ENCODE data around the gene ADCK2.

Gene ADCK2

DNA sequence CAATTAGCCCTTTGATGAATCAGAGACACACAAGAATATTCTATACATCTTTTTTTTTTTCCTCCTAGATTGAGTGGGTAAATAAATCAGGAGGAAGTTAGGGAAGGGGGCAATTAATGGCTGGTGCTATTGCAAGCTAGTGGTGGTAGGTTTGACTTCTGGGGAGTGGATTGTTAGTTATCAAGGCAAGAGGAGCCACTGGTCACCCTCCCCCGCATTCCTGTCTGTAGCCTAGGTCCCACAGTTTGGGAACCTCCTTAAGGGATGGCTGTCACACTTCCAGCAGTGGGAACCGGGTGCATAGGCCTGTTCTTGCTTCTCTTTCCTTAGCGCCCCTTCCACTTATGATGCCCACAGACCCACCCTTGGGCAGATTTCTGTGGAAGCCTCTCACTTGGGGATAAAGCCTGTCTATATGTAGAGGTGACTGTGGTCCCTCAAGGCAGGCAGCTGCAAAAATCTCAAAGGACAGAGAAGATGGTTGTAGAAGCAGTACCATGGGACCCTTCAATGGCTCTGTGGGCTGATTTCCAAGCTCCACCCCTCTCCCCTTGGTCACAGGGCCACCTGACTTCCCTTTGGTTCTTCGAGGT is 2.3 kb upstream of the ADCK2 start:
- no peak for TF ChIP-seq ESRRG (CRISPR knock-in tag; IDR thresholded peaks at IDR 0.05)
- no peak for TF ChIP-seq ZFP3 (CRISPR knock-in tag; IDR thresholded peaks at IDR 0.05)
- TF ChIP-seq, protein P1, sequence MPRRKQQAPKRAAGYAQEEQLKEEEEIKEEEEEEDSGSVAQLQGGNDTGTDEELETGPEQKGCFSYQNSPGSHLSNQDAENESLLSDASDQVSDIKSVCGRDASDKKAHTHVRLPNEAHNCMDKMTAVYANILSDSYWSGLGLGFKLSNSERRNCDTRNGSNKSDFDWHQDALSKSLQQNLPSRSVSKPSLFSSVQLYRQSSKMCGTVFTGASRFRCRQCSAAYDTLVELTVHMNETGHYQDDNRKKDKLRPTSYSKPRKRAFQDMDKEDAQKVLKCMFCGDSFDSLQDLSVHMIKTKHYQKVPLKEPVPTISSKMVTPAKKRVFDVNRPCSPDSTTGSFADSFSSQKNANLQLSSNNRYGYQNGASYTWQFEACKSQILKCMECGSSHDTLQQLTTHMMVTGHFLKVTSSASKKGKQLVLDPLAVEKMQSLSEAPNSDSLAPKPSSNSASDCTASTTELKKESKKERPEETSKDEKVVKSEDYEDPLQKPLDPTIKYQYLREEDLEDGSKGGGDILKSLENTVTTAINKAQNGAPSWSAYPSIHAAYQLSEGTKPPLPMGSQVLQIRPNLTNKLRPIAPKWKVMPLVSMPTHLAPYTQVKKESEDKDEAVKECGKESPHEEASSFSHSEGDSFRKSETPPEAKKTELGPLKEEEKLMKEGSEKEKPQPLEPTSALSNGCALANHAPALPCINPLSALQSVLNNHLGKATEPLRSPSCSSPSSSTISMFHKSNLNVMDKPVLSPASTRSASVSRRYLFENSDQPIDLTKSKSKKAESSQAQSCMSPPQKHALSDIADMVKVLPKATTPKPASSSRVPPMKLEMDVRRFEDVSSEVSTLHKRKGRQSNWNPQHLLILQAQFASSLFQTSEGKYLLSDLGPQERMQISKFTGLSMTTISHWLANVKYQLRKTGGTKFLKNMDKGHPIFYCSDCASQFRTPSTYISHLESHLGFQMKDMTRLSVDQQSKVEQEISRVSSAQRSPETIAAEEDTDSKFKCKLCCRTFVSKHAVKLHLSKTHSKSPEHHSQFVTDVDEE (CRISPR knock-in tag; IDR thresholded peaks at IDR 0.05) = no peak
- no peak for TF ChIP-seq CREB5 (CRISPR knock-in tag; IDR thresholded peaks at IDR 0.05; ENCODE audit: low read depth)
- no peak for TF ChIP-seq SNAI2 (CRISPR knock-in tag; IDR thresholded peaks at IDR 0.05)
- TF ChIP-seq PPARA (CRISPR knock-in tag; IDR thresholded peaks at IDR 0.05; ENCODE audit: borderline replicate concordance) = no peak
- no peak for TF ChIP-seq BACH2 (CRISPR knock-in tag; IDR thresholded peaks at IDR 0.05; ENCODE audit: borderline replicate concordance)
- TF ChIP-seq ISL1 (CRISPR knock-in tag; IDR thresholded peaks at IDR 0.05) = no peak

GRCh38 chr7:140671966-140672365 is 779 bp upstream of the ADCK2 start:
- no peak for ATAC-seq
- TF ChIP-seq CSDC2 (CRISPR knock-in tag; IDR thresholded peaks at IDR 0.05) (no peak), TCF4 (CRISPR knock-in tag; IDR thresholded peaks at IDR 0.05; ENCODE audit: borderline replicate concordance) (no peak), OSR1 (CRISPR knock-in tag; IDR thresholded peaks at IDR 0.05) (no peak), TOX (CRISPR knock-in tag; IDR thresholded peaks at IDR 0.05; ENCODE audit: borderline replicate concordance) (no peak), PPARA (CRISPR knock-in tag; IDR thresholded peaks at IDR 0.05; ENCODE audit: borderline replicate concordance) (no peak), ZNF70 (CRISPR knock-in tag; IDR thresholded peaks at IDR 0.05) (no peak), ZFP30 (CRISPR knock-in tag; IDR thresholded peaks at IDR 0.05) (no peak)
- TF ChIP-seq, protein P2, sequence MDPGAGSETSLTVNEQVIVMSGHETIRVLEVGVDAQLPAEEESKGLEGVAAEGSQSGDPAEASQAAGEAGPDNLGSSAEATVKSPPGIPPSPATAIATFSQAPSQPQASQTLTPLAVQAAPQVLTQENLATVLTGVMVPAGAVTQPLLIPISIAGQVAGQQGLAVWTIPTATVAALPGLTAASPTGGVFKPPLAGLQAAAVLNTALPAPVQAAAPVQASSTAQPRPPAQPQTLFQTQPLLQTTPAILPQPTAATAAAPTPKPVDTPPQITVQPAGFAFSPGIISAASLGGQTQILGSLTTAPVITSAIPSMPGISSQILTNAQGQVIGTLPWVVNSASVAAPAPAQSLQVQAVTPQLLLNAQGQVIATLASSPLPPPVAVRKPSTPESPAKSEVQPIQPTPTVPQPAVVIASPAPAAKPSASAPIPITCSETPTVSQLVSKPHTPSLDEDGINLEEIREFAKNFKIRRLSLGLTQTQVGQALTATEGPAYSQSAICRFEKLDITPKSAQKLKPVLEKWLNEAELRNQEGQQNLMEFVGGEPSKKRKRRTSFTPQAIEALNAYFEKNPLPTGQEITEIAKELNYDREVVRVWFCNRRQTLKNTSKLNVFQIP (CRISPR knock-in tag; IDR thresholded peaks at IDR 0.05; ENCODE audit: borderline replicate concordance, low read depth) = no peak
- TF ChIP-seq, protein P1 (CRISPR knock-in tag; IDR thresholded peaks at IDR 0.05) = no peak

More for the DNA sequence above, 2.3 kb upstream of the ADCK2 start:
- ATAC-seq = no peak

- peak; percentile 65 for ATAC-seq
- TF ChIP-seq CREB5 (CRISPR knock-in tag; IDR thresholded peaks at IDR 0.05; ENCODE audit: low read depth) (no peak), ARNTL (CRISPR knock-in tag; IDR thresholded peaks at IDR 0.05; ENCODE audit: borderline replicate concordance, low read depth) (no peak), ZFP3 (CRISPR knock-in tag; IDR thresholded peaks at IDR 0.05) (no peak), ZC3H10 (CRISPR knock-in tag; IDR thresholded peaks at IDR 0.05) (no peak), BACH2 (CRISPR knock-in tag; IDR thresholded peaks at IDR 0.05; ENCODE audit: borderline replicate concordance) (no peak), ESRRG (CRISPR knock-in tag; IDR thresholded peaks at IDR 0.05) (no peak), SNAI2 (CRISPR knock-in tag; IDR thresholded peaks at IDR 0.05) (no peak), GLIS3 (CRISPR knock-in tag; IDR thresholded peaks at IDR 0.05) (no peak), PATZ1 (CRISPR knock-in tag; IDR thresholded peaks at IDR 0.05; ENCODE audit: borderline replicate concordance) (no peak), ZNF565 (CRISPR knock-in tag; conservative IDR thresholded peaks at IDR 0.05; ENCODE audit: low read depth) (no peak), ZNF70 (CRISPR knock-in tag; IDR thresholded peaks at IDR 0.05) (no peak)
- TF ChIP-seq, protein P1 (CRISPR knock-in tag; IDR thresholded peaks at IDR 0.05) = no peak; the same call in 1 of the 2 replicates
Observed at GRCh38 chr7:140673063-140673773, 473 bp downstream of the ADCK2 start.
